ENCODE data around the gene LENG8.

DNA sequence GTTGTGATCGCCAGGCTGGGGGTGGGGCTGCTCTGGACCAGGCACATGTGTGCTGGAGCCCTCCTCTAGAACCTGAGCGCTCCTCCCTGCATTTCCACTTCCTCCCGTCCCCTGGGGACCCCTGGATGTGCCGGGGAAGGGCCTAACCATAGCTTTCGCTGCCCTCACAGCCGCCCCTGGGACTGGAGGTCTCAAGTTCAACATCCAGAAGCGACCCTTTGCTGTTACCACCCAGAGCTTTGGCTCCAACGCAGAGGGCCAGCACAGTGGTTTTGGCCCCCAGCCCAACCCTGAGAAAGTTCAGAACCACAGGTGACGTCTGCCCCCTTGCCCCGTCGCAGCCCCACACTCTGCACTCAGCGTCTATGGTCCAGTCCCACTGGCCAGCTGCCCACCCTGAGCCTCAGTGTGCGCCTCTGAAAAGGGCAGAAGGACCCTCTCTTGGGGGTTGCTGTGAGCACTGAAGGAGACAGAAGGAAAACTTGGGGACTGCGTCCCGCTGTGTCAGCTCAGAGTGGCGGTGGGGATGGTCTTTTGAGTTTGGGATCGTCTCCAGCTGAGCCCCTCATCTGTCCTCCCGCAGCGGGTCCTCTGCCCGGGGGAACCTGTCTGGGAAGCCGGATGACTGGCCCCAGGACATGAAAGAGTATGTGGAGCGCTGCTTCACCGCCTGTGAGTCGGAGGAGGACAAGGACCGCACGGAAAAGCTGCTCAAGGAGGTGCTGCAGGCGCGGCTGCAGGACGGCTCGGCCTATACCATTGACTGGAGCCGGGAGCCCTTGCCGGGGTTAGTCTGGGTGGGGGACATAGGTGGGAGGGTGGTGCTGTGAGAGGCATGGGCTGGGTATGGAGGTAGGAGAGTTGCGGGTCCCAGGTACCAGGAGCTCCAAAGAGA lies 6.0 kb downstream of the LENG8 start:
- TF ChIP-seq EZH2 (IDR thresholded peaks at IDR 0.05; ENCODE audit: insufficient read depth, low read length) (no peak), CTCF (IDR thresholded peaks at IDR 0.05; ENCODE audit: insufficient read depth, low read depth, low read length) (no peak)

All from astrocyte (in vitro differentiated cells and primary cell).